Melanocyte of skin (primary cell): ENCODE results near the gene SLC38A1. TPM values are rescaled to one million over a fixed set of nuclear protein-coding genes. Genes with fewer than 3 reads are reported as not detected.

ENCODE experiments used
- total RNA-seq, 2 donors: library from RNA; depleted of rRNA; stranded (reverse); fragments of >200 nt; gene quantifications; 2 replicates each; pipeline ENCODE4 v1.2.3, GENCODE V29; 2012

Gene SLC38A1
- total RNA-seq = under 1 TPM; under 0.01 TPM

GRCh38 chr12:46268583-46269428 is at the start of gene SLC38A1:
SLC38A1 (minus strand) TSS chr12:46269043; CDS start chr12:46239800, 29,243 bp downstream.

Other genes starting within 250 kb of the SLC38A1 start
- gene SLC38A2, start 103.7 kb upstream of the SLC38A1 start, total RNA-seq = 100 to 1,000 TPM; 147 to 168 TPM